H1 (cell line): Measurements from ENCODE around the gene FTCDNL1. TPM values are rescaled to one million over a fixed set of nuclear protein-coding genes. Genes with fewer than 3 reads are reported as not detected.

Experiments
- HDAC6 ChIP-seq: IDR thresholded peaks from one replicate; pipeline ENCODE4 v1.7.1; 2012; ENCODE audit warnings: low read depth, mild to moderate bottlenecking, inconsistent platforms, low read length, moderate library complexity
- MAFK ChIP-seq: IDR thresholded peaks from 2 replicates; pipeline ENCODE4 v1.6.1; 2012; ENCODE audit warnings: low read depth, mild to moderate bottlenecking, improper control_type of control experiment, low read length
- polyA plus RNA-seq, 7 experiments: library from polyadenylated mRNA; depleted of rRNA in 3 of 7; stranded (reverse) in 5 of 7; unstranded in 2 of 7; fragments of >200 nt in 5 of 7; fragments of 200-250 nt in 2 of 7; gene quantifications; 1 replicate in 5 of 7; 2 replicates in 1 of 7; 4 replicates in 1 of 7; pipeline versions ENCODE4 v1.2.1 to v1.2.3, GENCODE V29; 2011 to 2013; ENCODE audit warnings: missing spikeins in 2 of 7, mixed read lengths in 2 of 7
- total RNA-seq: library from RNA; stranded (reverse); fragmentation: NEBNext Ultra II Directional; extraction: Animal tissue kit (Norgen Biotek cat#: 25700); gene quantifications from 2 replicates; pipeline ENCODE4 v1.2.1, GENCODE V29; 2021

Gene FTCDNL1
- total and polyA plus RNA-seq, 2 of the 8 experiments (the other 6 are each of a cell fraction or from before 2014, with no cell fraction given): 0.41 to 0.97 TPM

DNA sequence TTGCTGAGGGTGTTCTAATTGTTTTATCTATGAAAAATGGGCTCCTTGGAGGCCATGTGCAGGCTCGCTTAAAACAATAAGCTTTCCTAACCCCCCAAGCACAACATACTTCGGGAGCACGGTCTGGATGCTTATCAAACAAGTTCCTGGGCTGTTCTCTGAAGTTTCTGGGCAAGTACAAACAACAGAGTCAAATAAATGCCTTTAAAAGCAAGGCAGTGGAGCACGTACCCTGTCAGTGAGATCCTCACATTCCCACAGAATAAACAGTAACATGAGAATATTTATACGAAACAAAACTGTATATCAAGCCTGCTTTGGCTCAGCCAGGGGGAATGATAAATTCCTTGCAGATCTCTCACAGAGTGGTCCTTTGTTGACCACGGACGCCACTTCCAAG is 44.8 kb downstream of the FTCDNL1 start (continued):
- TF ChIP-seq MAFK (no peak), HDAC6 (no peak)
